Measurements from ENCODE around the gene XDH. TPM values are rescaled to one million over a fixed set of nuclear protein-coding genes. Genes with fewer than 3 reads are reported as not detected.

The XDH gene
- total RNA-seq, 1 donor from 2014 or later, result 7.5 TPM

GRCh38 chr2:31347319-31347718 is 67.2 kb downstream of the XDH start:
- H3K27me3 Mint-ChIP-seq (ENCODE audit: insufficient read depth, low read depth), result no peaks in the 10 kb centered on the region
- no peaks in the 10 kb centered on the region for H3K36me3 Mint-ChIP-seq
- no peaks in the 10 kb centered on the region for H3F3A ChIP-seq (ENCODE audit: low read depth)
- H3K4me1 ChIP-seq, result peaks cover 7% of the 10 kb centered on the region
- no peaks in the 10 kb centered on the region for H3K79me2 ChIP-seq (ENCODE audit: low read depth)
- no peaks in the 10 kb centered on the region for H3K27me3 ChIP-seq
- H3K9ac ChIP-seq, result no peak overlapping the region
- no peak overlapping the region for H3K4me2 ChIP-seq
- no peak for DNase-seq (ENCODE audit: low spot score)
- H3K36me3 ChIP-seq, result no peaks in the 10 kb centered on the region
- H3K9me3 ChIP-seq (ENCODE audit: low read depth), result no peaks in the 10 kb centered on the region
- H3K4me3 Mint-ChIP-seq, result no peak overlapping the region
- no peaks in the 10 kb centered on the region for H4K20me1 ChIP-seq (ENCODE audit: low read depth)
- H2AFZ ChIP-seq (replicated peaks), result no peak overlapping the region
- peaks cover 5% of the 10 kb centered on the region for H3K9me3 Mint-ChIP-seq
- H3K4me1 Mint-ChIP-seq, result peaks cover 6% of the 10 kb centered on the region
- peak overlapping the region; percentile 59 for H3K27ac Mint-ChIP-seq
- TF ChIP-seq EZH2phosphoT487 (IDR thresholded peaks at IDR 0.05) (no peak), EZH2 (IDR thresholded peaks at IDR 0.05) (no peak), CTCF (IDR thresholded peaks at IDR 0.05) (no peak)
- no peak overlapping the region for H3K4me3 ChIP-seq
- H3K27ac ChIP-seq, result no peak overlapping the region

- no peaks in the 10 kb centered on the region for H4K20me1 ChIP-seq (ENCODE audit: low read depth)
- H2AFZ ChIP-seq (replicated peaks), result no peak overlapping the region
- H3K27me3 Mint-ChIP-seq (ENCODE audit: insufficient read depth, low read depth), result no peaks in the 10 kb centered on the region
- no peak overlapping the region for H3K4me3 Mint-ChIP-seq
- H3K4me1 Mint-ChIP-seq, result peaks cover 6% of the 10 kb centered on the region
- no peaks in the 10 kb centered on the region for H3F3A ChIP-seq (ENCODE audit: low read depth)
- TF ChIP-seq CTCF (IDR thresholded peaks at IDR 0.05) (no peak), EZH2 (IDR thresholded peaks at IDR 0.05) (no peak), EZH2phosphoT487 (IDR thresholded peaks at IDR 0.05) (no peak)
- no peaks in the 10 kb centered on the region for H3K79me2 ChIP-seq (ENCODE audit: low read depth)
- no peaks in the 10 kb centered on the region for H3K36me3 Mint-ChIP-seq
- no peak for DNase-seq (ENCODE audit: low spot score)
- no peaks in the 10 kb centered on the region for H3K9me3 Mint-ChIP-seq
- H3K36me3 ChIP-seq, result no peaks in the 10 kb centered on the region
- H3K27ac Mint-ChIP-seq, result no peak overlapping the region
- H3K9ac ChIP-seq, result no peak overlapping the region
- H3K27me3 ChIP-seq, result no peaks in the 10 kb centered on the region
- H3K4me1 ChIP-seq, result peaks cover 7% of the 10 kb centered on the region
- no peaks in the 10 kb centered on the region for H3K9me3 ChIP-seq (ENCODE audit: low read depth)
- no peak overlapping the region for H3K4me2 ChIP-seq
- no peak overlapping the region for H3K27ac ChIP-seq
- H3K4me3 ChIP-seq, result no peak overlapping the region
Measured at GRCh38 chr2:31344447-31344846, 70.1 kb downstream of the XDH start.

- Histone ChIP-seq H3K9ac (no peak overlapping the region), H3K4me3 (no peak overlapping the region), H3K27ac (no peak overlapping the region), H3K9me3 (ENCODE audit: low read depth) (no peaks in the 10 kb centered on the region), H3K36me3 (no peaks in the 10 kb centered on the region), H3K79me2 (ENCODE audit: low read depth) (no peaks in the 10 kb centered on the region), H2AFZ (replicated peaks) (no peak overlapping the region), H3K4me2 (no peak overlapping the region), H4K20me1 (ENCODE audit: low read depth) (no peaks in the 10 kb centered on the region), H3K4me1 (no peaks in the 10 kb centered on the region), H3K27me3 (no peaks in the 10 kb centered on the region), H3F3A (ENCODE audit: low read depth) (no peaks in the 10 kb centered on the region)
- no peak overlapping the region for H3K4me3 Mint-ChIP-seq
- DNase-seq (ENCODE audit: low spot score), result no peak
- TF ChIP-seq EZH2 (IDR thresholded peaks at IDR 0.05), result no peak
- no peak for TF ChIP-seq CTCF (IDR thresholded peaks at IDR 0.05)
- no peak for TF ChIP-seq EZH2phosphoT487 (IDR thresholded peaks at IDR 0.05)
- H3K27ac Mint-ChIP-seq, result no peak overlapping the region
- H3K36me3 Mint-ChIP-seq, result no peaks in the 10 kb centered on the region
- no peaks in the 10 kb centered on the region for H3K9me3 Mint-ChIP-seq
- no peaks in the 10 kb centered on the region for H3K4me1 Mint-ChIP-seq
- no peaks in the 10 kb centered on the region for H3K27me3 Mint-ChIP-seq (ENCODE audit: insufficient read depth, low read depth)
Measured at GRCh38 chr2:31341351-31341750, 73.2 kb downstream of the XDH start.
